B cell (primary cell): ENCODE measurements around the gene ASPG. TPM values are rescaled to one million over a fixed set of nuclear protein-coding genes. Genes with fewer than 3 reads are reported as not detected.

Experiments
- ATAC-seq: fragments of 200-7000 bp; cut with Tn5 transposase; one replicate; pipeline ENCODE4 v1.10.0; 2021; ENCODE audit warnings: low read depth, mild to moderate bottlenecking, moderate number of reproducible peaks, moderate library complexity
- CTCF ChIA-PET: fragments of 350-600 bp; sonication (Branson Sonifier 250); formaldehyde crosslinking; loops from one replicate; lab custom pipeline; 2021; ENCODE audit warnings: antibody characterized with exemption, inconsistent platforms; lab: Charles Lee
- POLR2A ChIA-PET: fragments of 350-600 bp; sonication (Branson Sonifier 250); formaldehyde crosslinking; loops from one replicate; lab custom pipeline; 2021; ENCODE audit warnings: antibody characterized with exemption; lab: Charles Lee
- DNase-seq: peaks from one replicate; pipeline ENCODE4 v3.0.0; 2013
- H2AFZ ChIP-seq: 2 replicates; pipeline ENCODE4 v1.6.1; 2012; ENCODE audit warnings: mild to moderate bottlenecking, low read depth, low read length; ENCODE audit not compliant: insufficient read depth, poor library complexity, severe bottlenecking
- H3K27ac ChIP-seq, 2 donors: 1 replicate in 1 of 2; 2 replicates in 1 of 2; pipeline ENCODE4 v1.5.1; 2012 to 2013; ENCODE audit warnings: low read length in 2 of 2, mild to moderate bottlenecking in 2 of 2, moderate library complexity in 1 of 2
- H3K27me3 ChIP-seq, 4 experiments: fragments of 200-600 bp in 1 of 4; sonication (generic) in 1 of 4; replicated peaks in 1 of 4; 1 replicate in 2 of 4; 2 replicates in 2 of 4; pipeline versions ENCODE4 v1.6.1 to v1.7.0; 2013 to 2016; ENCODE audit warnings: low read length in 3 of 4, mild to moderate bottlenecking in 2 of 4, mixed read lengths in 1 of 4, moderate library complexity in 1 of 4; ENCODE audit not compliant: insufficient read depth in 4 of 4, control insufficient read depth in 3 of 4; ENCODE audit errors: control extremely low read depth in 1 of 4
- H3K36me3 ChIP-seq, 2 experiments: replicated peaks in 1 of 2; 1 replicate in 1 of 2; 2 replicates in 1 of 2; pipeline versions ENCODE4 v1.6.1 to v1.7.1; 2013; ENCODE audit warnings: low read length in 1 of 2; ENCODE audit not compliant: insufficient read depth in 2 of 2, control insufficient read depth in 1 of 2; ENCODE audit errors: control extremely low read depth in 1 of 2, extremely low read depth in 1 of 2
- H3K4me1 ChIP-seq, 2 donors: fragments of 200-600 bp in 1 of 2; sonication (generic) in 1 of 2; 1 replicate in 1 of 2; 2 replicates in 1 of 2; pipeline versions ENCODE4 v1.5.1 to v1.6.1; 2013 to 2017; ENCODE audit warnings: low read length in 2 of 2; ENCODE audit not compliant: control insufficient read depth in 2 of 2, insufficient read depth in 2 of 2
- H3K4me2 ChIP-seq: replicated peaks from 2 replicates; pipeline ENCODE3; 2012; ENCODE audit warnings: mild to moderate bottlenecking, low read depth, low read length; ENCODE audit not compliant: poor library complexity, severe bottlenecking
- H3K4me3 ChIP-seq, 5 experiments: fragments of 200-600 bp in 1 of 5; sonication (generic) in 1 of 5; 1 replicate in 3 of 5; 2 replicates in 2 of 5; pipeline versions ENCODE4 v1.5.1 to v1.7.0; 2011 to 2016; ENCODE audit warnings: low read length in 4 of 5, mild to moderate bottlenecking in 4 of 5, low read depth in 2 of 5, control low read depth in 1 of 5, moderate library complexity in 1 of 5; ENCODE audit not compliant: insufficient read depth in 1 of 5; ENCODE audit errors: control extremely low read depth in 1 of 5, extremely low read depth in 1 of 5
- H3K79me2 ChIP-seq: fragments of 200-600 bp; sonication (generic); one replicate; pipeline ENCODE4 v1.6.0; 2016; ENCODE audit warnings: low read length; ENCODE audit not compliant: control insufficient read depth, insufficient read depth
- H3K9ac ChIP-seq: fragments of 200-600 bp; sonication (generic); 2 replicates; pipeline ENCODE4 v1.6.1; 2017; ENCODE audit warnings: mild to moderate bottlenecking, low read length, moderate library complexity
- H3K9me3 ChIP-seq, 3 donors: one replicate each; pipeline versions ENCODE4 v1.6.1 to v1.7.1; 2013; ENCODE audit warnings: low read length in 2 of 3; ENCODE audit not compliant: control insufficient read depth in 2 of 3, insufficient read depth in 1 of 3; ENCODE audit errors: control extremely low read depth in 1 of 3
- H4K20me1 ChIP-seq: 2 replicates; pipeline ENCODE4 v1.6.0; 2012; ENCODE audit warnings: mild to moderate bottlenecking, low read length; ENCODE audit not compliant: insufficient read depth, control insufficient read depth, poor library complexity, severe bottlenecking
- H3K27ac Mint-ChIP-seq: one replicate; pipeline ENCODE4 v1.8.0; 2021; ENCODE audit warnings: mixed read lengths
- H3K27me3 Mint-ChIP-seq: one replicate; pipeline ENCODE4 v1.8.0; 2021; ENCODE audit warnings: mixed read lengths
- H3K4me1 Mint-ChIP-seq: one replicate; pipeline ENCODE4 v1.8.0; 2021; ENCODE audit warnings: mixed read lengths
- H3K4me3 Mint-ChIP-seq: one replicate; pipeline ENCODE4 v1.8.0; 2021; ENCODE audit warnings: mixed read lengths
- H3K9me3 Mint-ChIP-seq: one replicate; pipeline ENCODE4 v1.8.0; 2022; ENCODE audit warnings: mixed read lengths; ENCODE audit not compliant: insufficient read depth
- CTCF ChIP-seq: fragments of 200-600 bp; IDR thresholded peaks from one replicate; pipeline ENCODE4 v1.8.0; 2022; ENCODE audit warnings: antibody characterized with exemption, mild to moderate bottlenecking
- EZH2 ChIP-seq: IDR thresholded peaks from 2 replicates; pipeline ENCODE4 v1.6.1; 2012; ENCODE audit warnings: borderline replicate concordance, low read depth, mild to moderate bottlenecking, moderate library complexity, low read length; ENCODE audit not compliant: insufficient read depth, poor library complexity, severe bottlenecking
- WGBS: methylation state at CpG from one replicate; pipeline ENCODE4 v1.1.5; 2013; ENCODE audit warnings: missing lambda C conversion rate; ENCODE audit not compliant: insufficient coverage; 5-methylcytosine and 5-hydroxymethylcytosine counted together
- intact Hi-C: fragments of 100-400 bp; cut with micrococcal nuclease; formaldehyde crosslinking; loops from one replicate; pipeline ENCODE4 v1.10.0; 2022
- polyA plus RNA-seq: library from polyadenylated mRNA; depleted of rRNA; stranded (reverse); fragments of >200 nt; gene quantifications from 2 replicates; pipeline ENCODE4 v1.2.3, GENCODE V29; 2012
- total RNA-seq, 2 donors: library from RNA; stranded (reverse); fragments of 120-200 nt in 1 of 2; gene quantifications; 1 replicate in 1 of 2; 2 replicates in 1 of 2; pipeline versions ENCODE4 v1.2.3 to v1.2.4, GENCODE V29; 2013 to 2022

ASPG gene
- total and polyA plus RNA-seq, 2 donors (not counting 1 experiment from before 2014, with no cell fraction given), result not detected

DNA sequence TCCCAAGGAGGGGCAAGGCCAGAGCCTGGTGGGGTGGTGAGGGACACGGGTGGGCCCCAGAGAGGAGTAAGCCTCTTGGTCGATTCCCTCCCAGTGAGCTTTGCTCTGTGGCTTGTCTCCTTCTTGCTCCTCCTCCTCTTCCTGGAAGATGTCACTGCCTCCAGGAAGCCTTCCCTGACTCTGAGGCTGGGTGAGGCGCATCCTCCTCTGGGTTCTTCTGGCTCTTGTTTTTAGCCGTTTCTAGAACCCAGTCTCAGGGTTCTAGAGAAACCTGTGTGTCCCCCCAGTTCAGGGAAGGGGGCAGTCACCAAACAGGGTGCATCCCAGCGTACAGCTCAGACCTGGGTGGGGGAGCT is 65.5 kb downstream of the ASPG start:
- no peaks in the 10 kb centered on the region for H3K79me2 ChIP-seq
- ATAC-seq, result no peak
- no peak overlapping the region for H3K4me3 Mint-ChIP-seq
- WGBS, result 82% methylated on average over 5 of the region's 5 CpGs
- no peak overlapping the region for H3K4me3 ChIP-seq
- H2AFZ ChIP-seq, result no peak overlapping the region
- no peaks in the 10 kb centered on the region for H3K4me1 Mint-ChIP-seq
- H3K9me3 Mint-ChIP-seq, result no peaks in the 10 kb centered on the region
- intact Hi-C loops, result no loop called here
- TF ChIP-seq CTCF, result no peak
- H3K27ac Mint-ChIP-seq, result no peak overlapping the region
- DNase-seq, result no peak
- no peaks in the 10 kb centered on the region for H3K4me1 ChIP-seq
- H3K9ac ChIP-seq, result no peak overlapping the region
- H3K27me3 ChIP-seq, result peaks cover 0 to 8% (median 0%) of the 10 kb centered on the region in 4 experiments
- ChIA-PET CTCF (no interaction called here), POLR2A (no interaction called here)
- peaks cover 2% of the 10 kb centered on the region for H3K27me3 Mint-ChIP-seq
- no peak overlapping the region for H3K4me2 ChIP-seq
- no peaks in the 10 kb centered on the region for H4K20me1 ChIP-seq
- no peaks in the 10 kb centered on the region for H3K36me3 ChIP-seq
- no peaks in the 10 kb centered on the region for H3K9me3 ChIP-seq
- no peak overlapping the region for H3K27ac ChIP-seq

- no peak overlapping the region for H3K4me3 Mint-ChIP-seq
- no peak for ATAC-seq
- H3K36me3 ChIP-seq, result no peaks in the 10 kb centered on the region
- ChIA-PET POLR2A (no interaction called here), CTCF (no interaction called here)
- WGBS, result 94% methylated on average over 34 of the region's 34 CpGs
- H3K27me3 ChIP-seq, result peaks cover 0 to 8% (median 0%) of the 10 kb centered on the region in 4 experiments
- no peak overlapping the region for H2AFZ ChIP-seq
- no peak overlapping the region for H3K9ac ChIP-seq
- no peak overlapping the region for H3K4me2 ChIP-seq
- peaks cover 2% of the 10 kb centered on the region for H3K27me3 Mint-ChIP-seq
- H3K9me3 ChIP-seq, result no peaks in the 10 kb centered on the region
- intact Hi-C loops, result no loop called here
- no peak overlapping the region for H3K4me3 ChIP-seq
- no peaks in the 10 kb centered on the region for H3K79me2 ChIP-seq
- no peak for TF ChIP-seq EZH2
- TF ChIP-seq CTCF, result no peak
- no peak for DNase-seq
- no peaks in the 10 kb centered on the region for H3K4me1 ChIP-seq
- no peaks in the 10 kb centered on the region for H3K9me3 Mint-ChIP-seq
- H3K27ac ChIP-seq, result no peak overlapping the region
- no peaks in the 10 kb centered on the region for H3K4me1 Mint-ChIP-seq
- H4K20me1 ChIP-seq, result no peaks in the 10 kb centered on the region
- H3K27ac Mint-ChIP-seq, result no peak overlapping the region
Measured at GRCh38 chr14:104151566-104152245, 66.2 kb downstream of the ASPG start.
